K562 (cell line): ENCODE results near the gene AGMO. TPM values are rescaled to one million over a fixed set of nuclear protein-coding genes. Genes with fewer than 3 reads are reported as not detected.
"Not testable (repeated sequence)": the region's sequence is repeated elsewhere in the genome, so short reads cannot be mapped to it uniquely, and the experiment has no call there.

Experiments
- ATAC-seq: fragments of 200-7000 bp; cut with Tn5 transposase; 3 replicates; pipeline ENCODE4 v1.9.1; 2020; ENCODE audit warnings: moderate library complexity
- BruUV-seq: library from RNA; stranded (reverse); fragments of 400-500 nt; replicated peaks from 2 replicates; lab custom pipeline; 2021; lab: Mats Ljungman, UMichigan
- CTCF ChIA-PET: fragments of 300-600 bp; formaldehyde crosslinking; extraction: SDS; loops from one replicate; lab custom pipeline; 2021; ENCODE audit warnings: low intra/inter-chr PET ratio; lab: Yijun Ruan, JAX
- POLR2A ChIA-PET: fragments of 300-600, 350-650 bp; sonication (Branson Sonifier 250); formaldehyde crosslinking; extraction: SDS; loops from one replicate; lab custom pipeline; 2021; ENCODE audit warnings: antibody characterized with exemption, inconsistent platforms; lab: Yijun Ruan, JAX
- DNase-seq, 4 experiments: peaks; one replicate each; pipeline versions ENCODE4 v3.0.0 to v3.0.0-alpha.2; 2011 to 2018; ENCODE audit warnings: low spot score in 3 of 4, mixed read lengths in 3 of 4; ENCODE audit errors: extremely low read depth in 1 of 4
- FAIRE-seq: peaks from 2 replicates; lab custom pipeline; 2011; peaks lifted over from hg19 to GRCh38; lab: Jason Lieb, UNC
- H2AFZ ChIP-seq: 2 replicates; pipeline ENCODE4 v1.6.0; 2011; ENCODE audit warnings: low read depth, low read length, control low read depth, inconsistent platforms
- H3K27ac ChIP-seq: fragments of 200-600 bp; 3 replicates; pipeline ENCODE4 v1.8.0; 2011; ENCODE audit warnings: low read depth, mild to moderate bottlenecking, control low read depth, inconsistent platforms, low read length, moderate library complexity, mixed read lengths; ENCODE audit errors: extremely low read depth
- H3K27me3 ChIP-seq, 2 experiments: fragments of 300-600 bp in 1 of 2; 2 replicates in 1 of 2; 3 replicates in 1 of 2; pipeline versions ENCODE4 v1.6.0 to v1.8.0; 2011; ENCODE audit warnings: inconsistent platforms in 2 of 2, low read length in 2 of 2, mild to moderate bottlenecking in 1 of 2, mixed read lengths in 1 of 2, moderate library complexity in 1 of 2; ENCODE audit not compliant: control insufficient read depth in 2 of 2, insufficient read depth in 2 of 2
- H3K36me3 ChIP-seq: fragments of 300-600 bp; 3 replicates; pipeline ENCODE4 v1.8.0; 2011; ENCODE audit warnings: mild to moderate bottlenecking, low read length, inconsistent platforms; ENCODE audit not compliant: control insufficient read depth, insufficient read depth
- H3K4me1 ChIP-seq, 2 experiments: fragments of 200-600 bp in 1 of 2; replicated peaks in 1 of 2; 2 replicates in 1 of 2; 3 replicates in 1 of 2; pipeline versions ENCODE4 v1.5.1 to v1.8.0; 2011; ENCODE audit warnings: inconsistent platforms in 2 of 2, low read length in 2 of 2, mild to moderate bottlenecking in 1 of 2, mixed read lengths in 1 of 2, moderate library complexity in 1 of 2; ENCODE audit not compliant: control insufficient read depth in 2 of 2, insufficient read depth in 2 of 2
- H3K4me2 ChIP-seq: 2 replicates; pipeline ENCODE4 v1.6.1; 2011; ENCODE audit warnings: low read length, control low read depth, inconsistent platforms, mixed read lengths; ENCODE audit not compliant: insufficient read depth
- H3K4me3 ChIP-seq: fragments of 200-600 bp; sonication (generic), shearing (Covaris generic); 2 replicates; pipeline ENCODE4 v1.5.1; 2016; ENCODE audit warnings: control low read depth, inconsistent platforms
- H3K79me2 ChIP-seq: fragments of 200-600 bp; 3 replicates; pipeline ENCODE4 v1.8.0; 2011; ENCODE audit warnings: low read length, inconsistent platforms; ENCODE audit not compliant: control insufficient read depth, insufficient read depth
- H3K9ac ChIP-seq, 2 experiments: 2 replicates each; pipeline versions ENCODE4 v1.6.0 to v1.6.1; 2011; ENCODE audit warnings: low read depth in 2 of 2, low read length in 2 of 2, control low read depth in 1 of 2, inconsistent platforms in 1 of 2, mild to moderate bottlenecking in 1 of 2, mixed read lengths in 1 of 2; ENCODE audit not compliant: insufficient read depth in 1 of 2
- H3K9me1 ChIP-seq: one replicate; pipeline ENCODE4 v1.6.0; 2011; ENCODE audit warnings: inconsistent platforms, mild to moderate bottlenecking, low read length, moderate library complexity; ENCODE audit not compliant: control insufficient read depth, insufficient read depth
- H3K9me3 ChIP-seq: replicated peaks from 2 replicates; pipeline ENCODE4 v1.5.1; 2011; ENCODE audit warnings: low read depth, low read length, inconsistent platforms; ENCODE audit not compliant: control insufficient read depth, insufficient read depth
- H4K20me1 ChIP-seq: replicated peaks from 2 replicates; pipeline ENCODE4 v1.6.1; 2011; ENCODE audit warnings: low read length, inconsistent platforms, mixed read lengths; ENCODE audit not compliant: control insufficient read depth, insufficient read depth
- HNRNPL ChIP-seq: fragments of 200-400 bp; formaldehyde crosslinking; IDR thresholded peaks from 2 replicates; pipeline ENCODE4 v1.6.1; 2017; ENCODE audit warnings: low read depth, mild to moderate bottlenecking, low read length
- SAFB ChIP-seq: fragments of 200-400 bp; formaldehyde crosslinking; IDR thresholded peaks from 2 replicates; pipeline ENCODE4 v1.6.1; 2017; ENCODE audit warnings: low read depth, low read length, borderline replicate concordance
- TCF7 ChIP-seq: sonication (generic); IDR thresholded peaks from 2 replicates; pipeline ENCODE4 v1.6.1; 2016; ENCODE audit warnings: antibody characterized with exemption, borderline replicate concordance
- ZFP36 ChIP-seq: fragments of 150-350 bp; IDR thresholded peaks from 2 replicates; pipeline ENCODE4 v1.6.1; 2018; ENCODE audit warnings: low read length, low read depth; ENCODE audit not compliant: partially characterized antibody
- ZNF12 ChIP-seq: sonication (generic); formaldehyde crosslinking; IDR thresholded peaks from 2 replicates; pipeline ENCODE4 v1.4.0; 2020; ENCODE audit warnings: mild to moderate bottlenecking, missing genetic modification reagents
- ZNF133 ChIP-seq: fragments of 250-450 bp; sonication (Bioruptor Pico); IDR thresholded peaks from 2 replicates; pipeline ENCODE4 v1.4.0; 2020; ENCODE audit warnings: mild to moderate bottlenecking
- ZNF778 ChIP-seq: fragments of 450-650 bp; formaldehyde crosslinking; IDR thresholded peaks from 2 replicates; pipeline ENCODE4 v1.4.0; 2020; ENCODE audit warnings: mild to moderate bottlenecking, moderate library complexity
- WGBS: fragments of 100-300 bp; shearing (Covaris generic); methylation state at CpG from one replicate; pipeline ENCODE4 v1.1.6; 2016; ENCODE audit warnings: low coverage, mixed read lengths; ENCODE audit not compliant: insufficient coverage; ENCODE audit errors: missing lambda C conversion rate; 5-methylcytosine and 5-hydroxymethylcytosine counted together
- in situ Hi-C: fragments of 300-500 bp; cut with MboI; formaldehyde crosslinking; loops from 4 replicates; pipeline ENCODE4 v1.15.0; 2018; ENCODE audit warnings: inconsistent platforms, mixed read lengths
- intact Hi-C: fragments of 100-400 bp; cut with micrococcal nuclease; formaldehyde crosslinking; loops from 2 replicates; pipeline ENCODE4 v1.14.2; 2022
- polyA plus RNA-seq, 8 experiments: library from polyadenylated mRNA; depleted of rRNA in 4 of 8; stranded (reverse) in 5 of 8; unstranded in 3 of 8; fragments of >200 nt; fragmentation: Nextera tagmentation in 2 of 8; fragmentation: Illumina TruSeq in 1 of 8; extraction: Ambion mirVana in 2 of 8; extraction: Trizol in 1 of 8; gene quantifications; 2 replicates each; pipeline versions ENCODE4 v1.2.1 to v1.2.3, GENCODE V29; 2011 to 2014; ENCODE audit warnings: inconsistent platforms in 1 of 8, missing spikeins in 1 of 8
- total RNA-seq, 7 experiments: library from RNA; depleted of rRNA in 6 of 7; stranded (reverse); fragments of >200 nt in 6 of 7; fragmentation: Illumina TruSeq in 2 of 7; extraction: Trizol in 2 of 7; gene quantifications; 2 replicates each; pipeline versions ENCODE4 v1.2.1 to v1.2.3, GENCODE V29; 2011 to 2021; ENCODE audit warnings: low replicate concordance in 1 of 7
- TF ChIP-seq, protein P1 (sequence below): IDR thresholded peaks from 2 replicates; pipeline ENCODE4 v1.6.1; 2014; ENCODE audit warnings: antibody characterized with exemption

The AGMO gene
- total and polyA plus RNA-seq, 9 of the 15 experiments (the other 6 are each of a cell fraction or from before 2014, with no cell fraction given), result 0.30 to 1.4 (median 0.69) TPM; not detected in 1

DNA sequence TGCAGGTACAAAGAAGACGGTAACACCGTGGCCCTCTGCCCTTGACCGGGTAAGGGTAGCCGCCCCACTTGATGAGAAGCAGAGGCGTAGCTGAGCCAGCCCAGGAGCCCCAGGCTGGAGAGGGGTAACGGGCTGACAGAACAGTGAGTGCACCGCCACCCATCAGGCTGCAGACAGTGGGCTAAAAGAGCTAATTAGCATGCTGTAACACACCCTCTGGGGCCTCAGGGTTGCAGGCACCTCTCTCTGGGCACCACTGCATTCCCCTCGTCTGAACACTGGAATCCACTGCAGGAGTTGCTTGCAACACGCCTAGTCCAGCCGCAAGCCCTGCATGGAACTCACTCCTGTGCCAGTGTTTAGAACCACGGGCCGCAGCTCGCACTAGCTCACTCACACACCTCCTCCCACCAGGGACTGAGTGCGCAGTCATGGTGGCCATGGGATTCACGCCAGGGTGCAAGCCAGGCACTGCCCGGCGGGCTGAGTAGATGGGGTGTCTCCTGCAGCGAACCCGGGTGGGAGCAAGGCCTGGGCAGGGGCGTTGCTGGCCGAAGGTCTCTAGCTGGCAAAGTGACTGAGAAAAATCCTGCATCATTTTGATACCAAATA is 36.1 kb downstream of the AGMO start:
- Histone ChIP-seq H4K20me1 (no peaks in the 10 kb centered on the region), H3K36me3 (no peaks in the 10 kb centered on the region), H3K27ac (no peak overlapping the region), H3K27me3 (no peaks in the 10 kb centered on the region), H3K4me1 (no peaks in the 10 kb centered on the region), H3K9me3 (no peaks in the 10 kb centered on the region), H3K4me2 (no peak overlapping the region), H3K9ac (no peak overlapping the region), H3K79me2 (no peaks in the 10 kb centered on the region), H2AFZ (no peak overlapping the region), H3K9me1 (no peaks in the 10 kb centered on the region), H3K4me3 (no peak overlapping the region)
- FAIRE-seq, result no peak
- DNase-seq, result no peak
- CTCF ChIA-PET, result no interaction called here
- POLR2A ChIA-PET, result no interaction called here
- intact Hi-C loops (no loop called here), in situ Hi-C loops (no loop called here)
- WGBS, result 4% methylated on average over 21 of the region's 21 CpGs
- ATAC-seq, result no peak
- BruUV-seq, result no TSS peak
- no peak for TF ChIP-seq ZFP36

DNA sequence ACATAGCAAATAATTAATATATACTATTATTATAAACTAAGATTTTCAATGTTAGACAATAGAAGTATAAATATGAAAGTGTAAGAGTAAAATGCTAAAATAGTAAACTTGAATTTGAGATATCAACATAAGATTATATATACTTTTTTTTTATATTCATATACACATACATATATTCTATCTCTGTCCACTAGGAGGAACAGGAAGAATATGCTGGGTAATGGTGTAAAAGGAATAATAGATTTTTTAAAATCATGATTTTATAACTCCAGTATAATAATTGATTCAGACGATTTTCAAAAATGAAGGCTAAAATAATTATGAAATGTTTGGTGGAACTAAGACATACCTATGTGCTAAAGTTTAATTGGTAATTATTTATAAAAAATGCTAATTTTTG is 37.7 kb downstream of the AGMO start:
- in situ Hi-C loops, result no loop called here
- H3K9me1 ChIP-seq, result no peaks in the 10 kb centered on the region
- H3K4me3 ChIP-seq, result no peak overlapping the region
- no peaks in the 10 kb centered on the region for H4K20me1 ChIP-seq
- H3K79me2 ChIP-seq, result no peaks in the 10 kb centered on the region
- no peaks in the 10 kb centered on the region for H3K36me3 ChIP-seq
- no peak overlapping the region for H3K4me2 ChIP-seq
- no peaks in the 10 kb centered on the region for H3K9me3 ChIP-seq
- H3K27me3 ChIP-seq, result no peaks in the 10 kb centered on the region
- H3K9ac ChIP-seq, result no peak overlapping the region
- H2AFZ ChIP-seq, result no peak overlapping the region
- intact Hi-C loops, result no loop called here
- WGBS, result 0% methylated on average over 1 of the region's 1 CpG
- no peak for ATAC-seq
- H3K27ac ChIP-seq, result no peak overlapping the region
- POLR2A ChIA-PET, result no interaction called here
- BruUV-seq, result no TSS peak
- no peak for DNase-seq
- no peak for FAIRE-seq
- CTCF ChIA-PET, result interaction anchor here (0.6 kb wide), 1 partner anchor 47 kb away, joined by 3 read pairs; no protein-coding TSS in a partner anchor
- no peak for TF ChIP-seq TCF7
- TF ChIP-seq SAFB, result no peak
- TF ChIP-seq, protein P1, sequence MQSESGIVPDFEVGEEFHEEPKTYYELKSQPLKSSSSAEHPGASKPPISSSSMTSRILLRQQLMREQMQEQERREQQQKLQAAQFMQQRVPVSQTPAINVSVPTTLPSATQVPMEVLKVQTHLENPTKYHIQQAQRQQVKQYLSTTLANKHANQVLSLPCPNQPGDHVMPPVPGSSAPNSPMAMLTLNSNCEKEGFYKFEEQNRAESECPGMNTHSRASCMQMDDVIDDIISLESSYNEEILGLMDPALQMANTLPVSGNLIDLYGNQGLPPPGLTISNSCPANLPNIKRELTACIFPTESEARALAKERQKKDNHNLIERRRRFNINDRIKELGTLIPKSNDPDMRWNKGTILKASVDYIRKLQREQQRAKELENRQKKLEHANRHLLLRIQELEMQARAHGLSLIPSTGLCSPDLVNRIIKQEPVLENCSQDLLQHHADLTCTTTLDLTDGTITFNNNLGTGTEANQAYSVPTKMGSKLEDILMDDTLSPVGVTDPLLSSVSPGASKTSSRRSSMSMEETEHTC, result no peak
- no peak for TF ChIP-seq HNRNPL
- no peak for TF ChIP-seq ZNF778
- TF ChIP-seq ZNF133 (CRISPR knock-in tag), result no peak
- TF ChIP-seq ZNF12, result no peak
- H3K4me1 ChIP-seq, result no peaks in the 10 kb centered on the region

GRCh38 chr7:15517865-15518264 is 44.0 kb downstream of the AGMO start:
- H3K36me3 ChIP-seq, intact Hi-C loops, H3K79me2 ChIP-seq, DNase-seq, POLR2A ChIA-PET, CTCF ChIA-PET, H3K9ac ChIP-seq, BruUV-seq, H3K9me3 ChIP-seq, ATAC-seq, H3K4me3 ChIP-seq, H3K27me3 ChIP-seq, H3K9me1 ChIP-seq, FAIRE-seq, H3K4me1 ChIP-seq, H3K4me2 ChIP-seq, H2AFZ ChIP-seq, in situ Hi-C loops, H4K20me1 ChIP-seq, H3K27ac ChIP-seq: not testable (repeated sequence)
- 0% methylated on average over 7 of the region's 7 CpGs for WGBS
